Measurements from ENCODE around the gene ZNF346. TPM values are rescaled to one million over a fixed set of nuclear protein-coding genes. Genes with fewer than 3 reads are reported as not detected.

ZNF346 gene
- total and polyA plus RNA-seq, 10 of the 15 experiments (the other 5 are each of a cell fraction or from before 2014, with no cell fraction given) = 6.5 to 30.2 (median 24.0) TPM

- TF ChIP-seq ZNF592 (IDR thresholded peaks at IDR 0.05) (no peak), KAT2A (conservative IDR thresholded peaks at IDR 0.05; ENCODE audit: control insufficient read depth, low read depth, low read length) (no peak), SRF (IDR thresholded peaks at IDR 0.05; ENCODE audit: low read depth in 2 of 2, low read length in 2 of 2) (0 out of 4 replicates have a peak, but pooled peaks of 1 of the 2 experiments have one; percentile 39), CEBPB (IDR thresholded peaks at IDR 0.05; ENCODE audit: borderline replicate concordance in 1 of 2, low read depth in 2 of 2, low read length in 2 of 2) (no peak), RAD21 (IDR thresholded peaks at IDR 0.05; ENCODE audit: insufficient read depth, low read depth, low read length) (no peak), MTA3 (IDR thresholded peaks at IDR 0.05; ENCODE audit: borderline replicate concordance, low read length) (no peak), CHD1 (IDR thresholded peaks at IDR 0.05; ENCODE audit: low read depth, low read length) (peak; percentile 99), ATF3 (IDR thresholded peaks at IDR 0.05; ENCODE audit: borderline replicate concordance, extremely low read depth, low read depth, low read length) (no peak), HDAC2 (IDR thresholded peaks at IDR 0.05) (no peak), CBX3 (IDR thresholded peaks at IDR 0.05; ENCODE audit: borderline replicate concordance, low read depth) (no peak), JUND (IDR thresholded peaks at IDR 0.05; ENCODE audit: low read depth, low read length) (peak; percentile 100), NR2C2 (IDR thresholded peaks at IDR 0.05; ENCODE audit: borderline replicate concordance, control insufficient read depth, insufficient read length, low read depth) (no peak), ZNF24 (IDR thresholded peaks at IDR 0.05) (0 out of 2 replicates have a peak, but pooled peaks have one; percentile 37), NR2C1 (IDR thresholded peaks at IDR 0.05) (no peak), EGR1 (IDR thresholded peaks at IDR 0.05; ENCODE audit: borderline replicate concordance in 1 of 2, low read depth in 2 of 2, low read length in 2 of 2) (peak in 1 of 2 experiments; percentile 54; a peak in 1 of 3 replicates), CBX5 (IDR thresholded peaks at IDR 0.05; ENCODE audit: low read depth) (peak; percentile 93; the same call in 1 of the 2 replicates), POU2F2 (IDR thresholded peaks at IDR 0.05; ENCODE audit: borderline replicate concordance, low read depth, low read length) (no peak; the same call in 2 of the 3 replicates), ZSCAN29 (IDR thresholded peaks at IDR 0.05) (no peak), KDM1A (IDR thresholded peaks at IDR 0.05; ENCODE audit: borderline replicate concordance) (no peak), NRF1 (conservative IDR thresholded peaks at IDR 0.05; ENCODE audit: low read depth, low read length) (peak; percentile 83), SUPT20H (IDR thresholded peaks at IDR 0.05; ENCODE audit: borderline replicate concordance, control insufficient read depth, low read depth, low read length) (no peak), CHD4 (IDR thresholded peaks at IDR 0.05) (no peak), ZNF384 (IDR thresholded peaks at IDR 0.05; ENCODE audit: borderline replicate concordance, low read depth, low read length) (no peak), MYC (IDR thresholded peaks at IDR 0.05; ENCODE audit: insufficient read depth, insufficient read length, insufficient replicate concordance, low read length, severe bottlenecking) (peak; percentile 81), HDGF (IDR thresholded peaks at IDR 0.05) (no peak), ESRRA (IDR thresholded peaks at IDR 0.05; ENCODE audit: low read length) (no peak), ATF7 (IDR thresholded peaks at IDR 0.05; ENCODE audit: low read depth) (peak; percentile 99)
Measured at GRCh38 chr5:177006265-177006972, 16.1 kb upstream of the ZNF346 start, which contains the start of gene UIMC1 (continued).
